Naive thymus-derived CD4-positive, alpha-beta T cell (primary cell): ENCODE measurements around the gene HACD4. TPM values are rescaled to one million over a fixed set of nuclear protein-coding genes. Genes with fewer than 3 reads are reported as not detected.

Source experiments
- ATAC-seq: fragments of 150-1000 bp; cut with Tn5 transposase; 2 replicates; pipeline ENCODE4 v1.10.0; 2021; ENCODE audit warnings: mild to moderate bottlenecking, moderate library complexity
- CTCF ChIA-PET: fragments of 350-600 bp; sonication (Branson Sonifier 250); formaldehyde crosslinking; loops from one replicate; lab custom pipeline; 2021; ENCODE audit warnings: antibody characterized with exemption; lab: Charles Lee
- POLR2A ChIA-PET: fragments of 350-600 bp; sonication (Branson Sonifier 250); formaldehyde crosslinking; loops from one replicate; lab custom pipeline; 2021; ENCODE audit warnings: antibody characterized with exemption, inconsistent platforms; lab: Charles Lee
- DNase-seq, 9 donors: peaks; one replicate each; pipeline versions ENCODE4 v3.0.0 to v3.0.0-alpha.2; 2020 to 2022; ENCODE audit warnings: mixed read lengths in 1 of 9
- H3K27ac ChIP-seq: one replicate; pipeline ENCODE4 v1.7.0; 2013; ENCODE audit warnings: mild to moderate bottlenecking, low read depth, low read length, moderate library complexity
- H3K27me3 ChIP-seq, 2 donors: one replicate each; pipeline ENCODE4 v1.7.0; 2013; ENCODE audit warnings: low read length in 2 of 2, mild to moderate bottlenecking in 2 of 2, moderate library complexity in 2 of 2; ENCODE audit not compliant: control insufficient read depth in 2 of 2, insufficient read depth in 2 of 2
- H3K36me3 ChIP-seq, 3 experiments: 1 replicate in 2 of 3; 2 replicates in 1 of 3; pipeline ENCODE4 v1.7.0; 2013; ENCODE audit warnings: low read length in 3 of 3, mild to moderate bottlenecking in 3 of 3, moderate library complexity in 1 of 3; ENCODE audit not compliant: insufficient read depth in 3 of 3, control insufficient read depth in 2 of 3
- H3K4me1 ChIP-seq, 2 donors: one replicate each; pipeline ENCODE4 v1.7.0; 2013; ENCODE audit warnings: low read length in 2 of 2, mild to moderate bottlenecking in 2 of 2, moderate library complexity in 1 of 2; ENCODE audit not compliant: control insufficient read depth in 2 of 2, insufficient read depth in 2 of 2
- H3K4me3 ChIP-seq: 2 replicates; pipeline ENCODE4 v1.7.0; 2013; ENCODE audit warnings: mild to moderate bottlenecking, low read length
- H3K9me3 ChIP-seq, 3 experiments: 1 replicate in 2 of 3; 2 replicates in 1 of 3; pipeline ENCODE4 v1.7.0; 2013; ENCODE audit warnings: low read length in 3 of 3; ENCODE audit not compliant: control insufficient read depth in 2 of 3
- H3K27ac Mint-ChIP-seq, 9 donors: one replicate each; pipeline ENCODE4 v1.8.0; 2020 to 2022; ENCODE audit warnings: mixed read lengths in 9 of 9, mild to moderate bottlenecking in 8 of 9, moderate library complexity in 5 of 9, inconsistent platforms in 2 of 9
- H3K27me3 Mint-ChIP-seq, 5 donors: one replicate each; pipeline ENCODE4 v1.8.0; 2021 to 2022; ENCODE audit warnings: mixed read lengths in 5 of 5, mild to moderate bottlenecking in 1 of 5
- H3K36me3 Mint-ChIP-seq, 5 donors: one replicate each; pipeline ENCODE4 v1.8.0; 2020 to 2022; ENCODE audit warnings: mixed read lengths in 5 of 5, mild to moderate bottlenecking in 3 of 5, inconsistent platforms in 1 of 5
- H3K4me1 Mint-ChIP-seq, 7 donors: one replicate each; pipeline ENCODE4 v1.8.0; 2020 to 2022; ENCODE audit warnings: mixed read lengths in 7 of 7, mild to moderate bottlenecking in 3 of 7, inconsistent platforms in 1 of 7
- H3K4me3 Mint-ChIP-seq, 10 donors: one replicate each; pipeline ENCODE4 v1.8.0; 2020 to 2022; ENCODE audit warnings: mild to moderate bottlenecking in 10 of 10, mixed read lengths in 10 of 10, moderate library complexity in 6 of 10, inconsistent platforms in 2 of 10
- H3K9me3 Mint-ChIP-seq, 11 donors: one replicate each; pipeline ENCODE4 v1.8.0; 2020 to 2022; ENCODE audit warnings: mixed read lengths in 11 of 11, mild to moderate bottlenecking in 4 of 11, inconsistent platforms in 1 of 11, moderate library complexity in 1 of 11
- intact Hi-C, 2 donors: fragments of 100-400 bp; cut with micrococcal nuclease; formaldehyde crosslinking; loops; one replicate each; pipeline ENCODE4 v1.15.1; 2023
- polyA plus RNA-seq, 2 donors: library from polyadenylated mRNA; unstranded; fragments of 300-500 nt; fragmentation: Illumina TruSeq; gene quantifications; one replicate each; pipeline ENCODE4 v1.2.3, GENCODE V29; 2021
- total RNA-seq, 6 experiments: library from RNA in 5 of 6; stranded (reverse) in 5 of 6; gene quantifications; 1 replicate in 5 of 6; 2 replicates in 1 of 6; pipeline ENCODE4 v1.2.3 and lab custom pipeline; 2021 to 2026

HACD4 gene
- total and polyA plus RNA-seq, 7 experiments from 2014 or later: 7.6 to 15.2 (median 13.4) TPM

DNA sequence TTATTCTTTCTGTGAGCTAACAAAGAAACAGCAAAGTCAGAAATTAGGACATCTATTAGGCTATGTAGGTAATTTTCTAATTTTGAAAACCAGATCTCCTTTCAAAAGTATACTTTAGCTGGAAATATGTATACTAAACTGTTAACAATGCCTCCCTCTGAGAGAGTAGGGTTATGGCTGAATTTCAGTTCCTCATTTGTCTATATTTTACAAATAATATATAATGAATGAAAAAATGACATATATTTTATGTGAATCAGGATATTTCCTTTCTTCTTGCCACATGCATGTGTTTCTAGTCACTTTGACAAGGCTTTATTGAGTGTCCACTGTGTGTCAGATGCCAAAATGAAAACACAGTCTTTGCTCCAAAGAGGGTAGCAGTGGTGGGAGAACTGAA, 15.4 kb downstream of the HACD4 start:
- H3K4me1 Mint-ChIP-seq: peaks cover 0 to 27% (median 10%) of the 10 kb centered on the region in 7 donors
- no peaks in the 10 kb centered on the region for H3K9me3 ChIP-seq
- DNase-seq: no peak
- H3K4me1 ChIP-seq: peaks cover 0 to 3% of the 10 kb centered on the region in 2 donors
- peaks cover 0 to 2% (median 0%) of the 10 kb centered on the region in 11 donors for H3K9me3 Mint-ChIP-seq
- no peak overlapping the region for H3K4me3 ChIP-seq
- CTCF ChIA-PET: no interaction called here
- intact Hi-C loops: loop anchor here in 1 of 2 donors (2.0 to 5.0 kb wide), 2 partner anchors 15 to 51 kb away; no protein-coding TSS in a partner anchor
- H3K27me3 Mint-ChIP-seq: no peaks in the 10 kb centered on the region
- H3K36me3 Mint-ChIP-seq: peaks cover 12 to 81% (median 66%) of the 10 kb centered on the region in 5 donors
- no peak overlapping the region for H3K27ac ChIP-seq
- H3K27ac Mint-ChIP-seq: peak overlapping the region in 3 of 9 donors; percentile 3 to 32 (median 17)
- H3K27me3 ChIP-seq: no peaks in the 10 kb centered on the region
- POLR2A ChIA-PET: no interaction called here
- peaks cover 11 to 57% (median 16%) of the 10 kb centered on the region in 3 experiments for H3K36me3 ChIP-seq
- ATAC-seq: no peak
- no peak overlapping the region for H3K4me3 Mint-ChIP-seq

DNA sequence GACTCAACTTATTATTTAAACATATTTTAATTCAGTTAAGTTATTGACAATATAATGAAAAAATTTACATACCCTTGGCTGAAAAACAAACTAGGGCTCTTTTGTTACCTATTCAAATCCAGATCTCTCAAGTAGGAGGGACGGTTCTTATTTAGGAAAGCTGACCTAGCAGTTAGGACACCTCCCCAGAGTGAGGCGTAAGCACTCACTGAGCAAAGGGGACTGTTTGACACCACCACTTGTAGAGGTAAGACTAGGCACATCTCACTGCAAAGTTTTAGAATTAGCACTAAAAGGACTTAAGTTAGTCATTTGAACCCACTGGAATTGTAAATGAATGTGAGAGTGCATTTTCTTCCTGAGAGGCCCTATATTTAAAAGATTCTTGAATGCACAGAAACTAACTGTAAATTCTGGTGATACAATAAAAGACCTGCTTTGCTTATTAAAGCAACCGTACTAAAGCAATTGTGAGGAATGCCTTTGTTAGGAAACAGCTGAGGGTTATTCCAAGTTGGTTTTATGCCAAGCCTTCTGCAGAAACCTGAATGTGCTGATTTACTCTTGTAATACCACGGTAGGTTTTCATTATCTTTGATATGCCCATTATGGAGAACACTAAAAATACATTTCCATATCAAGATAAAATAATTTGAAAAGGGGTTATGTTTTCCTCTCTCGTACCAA, 16.2 kb downstream of the HACD4 start:
- CTCF ChIA-PET: no interaction called here
- Mint-ChIP-seq H3K27me3 (no peaks in the 10 kb centered on the region), H3K4me1 (peaks cover 0 to 21% (median 5%) of the 10 kb centered on the region in 7 donors)

DNA sequence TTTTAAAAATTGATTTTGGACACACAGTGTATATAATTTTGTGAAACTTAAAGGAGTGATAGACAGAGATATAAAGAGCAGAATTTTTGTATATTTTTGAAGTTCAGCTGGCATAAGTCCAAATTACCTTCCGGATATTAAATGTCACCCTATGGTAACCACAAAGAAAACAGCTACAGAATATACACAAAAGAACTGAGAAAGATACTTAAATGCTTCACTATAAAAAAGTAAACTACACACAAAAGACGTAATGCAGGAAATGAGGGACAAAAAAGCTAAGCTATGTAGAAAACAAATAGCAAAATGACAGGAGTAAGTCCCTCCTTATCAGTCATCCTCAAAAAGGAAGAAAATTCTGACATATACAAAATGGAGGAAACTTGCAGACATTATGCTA, 29.4 kb downstream of the HACD4 start:
- no peaks in the 10 kb centered on the region for H3K27me3 Mint-ChIP-seq
- ChIA-PET POLR2A (interaction anchor here (0.7 to 2.0 kb wide), 3 partner anchors 10 to 45 kb away, joined by 3 to 9 read pairs (median 3); partner anchors contain the start of gene HACD4), CTCF (no interaction called here)
- DNase-seq (peak in 6 of 9 donors; percentile 5 to 53 (median 24)), ATAC-seq (peak; percentile 41)
- peak overlapping the region; percentile 13 to 94 (median 82) for H3K27ac Mint-ChIP-seq
- H3K4me1 ChIP-seq: peaks cover 22 to 23% of the 10 kb centered on the region in 2 donors
- H3K27me3 ChIP-seq: no peaks in the 10 kb centered on the region
- peaks cover 3 to 31% (median 11%) of the 10 kb centered on the region in 3 experiments for H3K36me3 ChIP-seq
- peaks cover 0 to 6% (median 0%) of the 10 kb centered on the region in 3 experiments for H3K9me3 ChIP-seq
- peak overlapping the region; percentile 11 for H3K4me3 ChIP-seq
- H3K9me3 Mint-ChIP-seq: peaks cover 5 to 29% (median 14%) of the 10 kb centered on the region in 11 donors
- peaks cover 26 to 70% (median 67%) of the 10 kb centered on the region in 5 donors for H3K36me3 Mint-ChIP-seq
- peak overlapping the region in 8 of 10 donors; percentile 9 to 60 (median 32) for H3K4me3 Mint-ChIP-seq
- intact Hi-C loops: loop anchor here in 1 of 2 donors (1.0 to 5.0 kb wide), 2 partner anchors 29 to 35 kb away; partner anchors contain the start of gene HACD4
- H3K27ac ChIP-seq: peak overlapping the region; percentile 50
- peaks cover 11 to 40% (median 29%) of the 10 kb centered on the region in 7 donors for H3K4me1 Mint-ChIP-seq

More for the DNA sequence above, 16.2 kb downstream of the HACD4 start:
- Histone ChIP-seq H3K27ac (no peak overlapping the region), H3K27me3 (no peaks in the 10 kb centered on the region), H3K4me3 (no peak overlapping the region), H3K9me3 (no peaks in the 10 kb centered on the region), H3K36me3 (peaks cover 15 to 64% (median 18%) of the 10 kb centered on the region in 3 experiments), H3K4me1 (peaks cover 0 to 3% of the 10 kb centered on the region in 2 donors)
- Mint-ChIP-seq H3K36me3 (peaks cover 16 to 81% (median 68%) of the 10 kb centered on the region in 5 donors), H3K9me3 (peaks cover 0 to 2% (median 0%) of the 10 kb centered on the region in 11 donors), H3K4me3 (no peak overlapping the region), H3K27ac (no peak overlapping the region)
- intact Hi-C loops: loop anchor here in 1 of 2 donors (2.0 to 5.0 kb wide), 2 partner anchors 14 to 52 kb away; no protein-coding TSS in a partner anchor
- ATAC-seq (no peak), DNase-seq (no peak)
- POLR2A ChIA-PET: no interaction called here

DNA sequence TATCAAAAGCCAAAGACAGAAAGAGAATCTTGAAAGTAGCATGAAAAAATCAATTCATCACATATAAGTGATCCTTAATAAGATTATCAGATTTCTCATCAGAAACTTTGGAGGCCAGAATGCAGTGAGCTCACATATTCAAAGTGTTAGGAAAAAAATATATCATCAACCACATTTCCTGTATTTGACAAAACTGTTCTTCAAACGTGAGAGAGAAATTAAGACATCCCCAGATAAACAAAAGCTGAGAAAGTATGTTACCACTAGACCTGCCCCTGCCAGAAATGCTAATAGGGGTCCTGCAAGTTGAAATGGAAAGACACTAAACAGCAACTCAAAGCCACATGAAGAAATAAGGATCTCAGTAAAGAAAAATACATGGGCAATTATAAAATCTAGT, 29.9 kb downstream of the HACD4 start:
- Histone ChIP-seq H3K4me1 (peaks cover 26 to 28% of the 10 kb centered on the region in 2 donors), H3K27ac (peak overlapping the region; percentile 50), H3K36me3 (peaks cover 0 to 26% (median 7%) of the 10 kb centered on the region in 3 experiments), H3K9me3 (peaks cover 0 to 6% (median 0%) of the 10 kb centered on the region in 3 experiments), H3K4me3 (no peak overlapping the region), H3K27me3 (no peaks in the 10 kb centered on the region)
- peak overlapping the region in 7 of 10 donors; percentile 18 to 60 (median 37) for H3K4me3 Mint-ChIP-seq
- peaks cover 13 to 44% (median 34%) of the 10 kb centered on the region in 7 donors for H3K4me1 Mint-ChIP-seq
- intact Hi-C loops: loop anchor here in 1 of 2 donors (2.0 to 5.0 kb wide), 2 partner anchors 13 to 34 kb away; no protein-coding TSS in a partner anchor
- DNase-seq: peak in 5 of 9 donors; percentile 4 to 37 (median 14)
- H3K36me3 Mint-ChIP-seq: peaks cover 26 to 69% (median 62%) of the 10 kb centered on the region in 5 donors
- peak; percentile 50 for ATAC-seq
- peaks cover 5 to 29% (median 14%) of the 10 kb centered on the region in 11 donors for H3K9me3 Mint-ChIP-seq
- ChIA-PET POLR2A (interaction anchor here (0.6 to 2.0 kb wide), 3 partner anchors 12 to 45 kb away, joined by 3 to 9 read pairs (median 4); partner anchors contain the start of gene HACD4), CTCF (no interaction called here)
- no peaks in the 10 kb centered on the region for H3K27me3 Mint-ChIP-seq
- peak overlapping the region; percentile 4 to 94 (median 82) for H3K27ac Mint-ChIP-seq

GRCh38 chr9:20997503-20998076, 33.9 kb downstream of the HACD4 start:
- Mint-ChIP-seq H3K27me3 (no peaks in the 10 kb centered on the region), H3K27ac (peak overlapping the region in 8 of 9 donors; percentile 21 to 92 (median 72)), H3K4me3 (peak overlapping the region in 5 of 10 donors; percentile 21 to 52 (median 37)), H3K36me3 (peaks cover 14 to 69% (median 59%) of the 10 kb centered on the region in 5 donors), H3K9me3 (peaks cover 3 to 25% (median 11%) of the 10 kb centered on the region in 11 donors), H3K4me1 (peaks cover 13 to 61% (median 48%) of the 10 kb centered on the region in 7 donors)
- Histone ChIP-seq H3K9me3 (peaks cover 0 to 6% (median 0%) of the 10 kb centered on the region in 3 experiments), H3K36me3 (peaks cover 0 to 10% (median 0%) of the 10 kb centered on the region in 3 experiments), H3K4me1 (peaks cover 27 to 33% of the 10 kb centered on the region in 2 donors), H3K27me3 (no peaks in the 10 kb centered on the region), H3K4me3 (no peak overlapping the region), H3K27ac (no peak overlapping the region)
- intact Hi-C loops: loop anchor here in 1 of 2 donors (2.0 kb wide), 1 partner anchor 15 kb away; no protein-coding TSS in a partner anchor
- ChIA-PET POLR2A (interaction anchor here (0.6 to 1.3 kb wide), 3 partner anchors 12 to 108 kb away, joined by 3 to 4 read pairs (median 3); no protein-coding TSS in a partner anchor), CTCF (no interaction called here)
- DNase-seq: no peak
- ATAC-seq: no peak

DNA sequence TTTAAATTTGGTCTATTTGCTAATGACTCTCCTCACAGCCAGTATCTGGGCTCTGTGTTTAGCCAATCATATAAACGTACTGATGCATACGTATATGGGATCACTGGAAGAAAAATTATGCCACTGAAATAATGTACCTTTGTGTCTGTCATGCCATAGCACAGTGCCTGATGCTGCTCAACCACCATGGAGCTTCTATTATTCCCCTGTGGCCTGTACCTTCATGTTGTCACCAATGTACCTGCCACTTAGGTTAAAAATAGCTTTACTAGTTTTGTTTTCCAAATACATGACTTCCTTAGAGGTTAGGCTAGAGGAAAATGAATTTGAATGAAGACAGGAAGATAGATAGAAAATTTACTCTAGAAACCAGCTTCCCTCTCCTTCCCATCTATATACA, 34.6 kb downstream of the HACD4 start:
- Histone ChIP-seq H3K36me3 (peaks cover 0 to 10% (median 0%) of the 10 kb centered on the region in 3 experiments), H3K4me1 (peaks cover 20 to 25% of the 10 kb centered on the region in 2 donors), H3K4me3 (no peak overlapping the region), H3K27me3 (no peaks in the 10 kb centered on the region), H3K9me3 (peaks cover 0 to 6% (median 0%) of the 10 kb centered on the region in 3 experiments), H3K27ac (no peak overlapping the region)
- H3K27me3 Mint-ChIP-seq: no peaks in the 10 kb centered on the region
- H3K27ac Mint-ChIP-seq: peak overlapping the region in 7 of 9 donors; percentile 46 to 92 (median 76)
- peak overlapping the region in 6 of 10 donors; percentile 21 to 63 (median 39) for H3K4me3 Mint-ChIP-seq
- H3K4me1 Mint-ChIP-seq: peaks cover 8 to 53% (median 41%) of the 10 kb centered on the region in 7 donors
- POLR2A ChIA-PET: interaction anchor here (0.7 to 1.3 kb wide), 2 partner anchors 13 to 109 kb away, joined by 3 to 4 read pairs; no protein-coding TSS in a partner anchor
- intact Hi-C loops: loop anchor here in 1 of 2 donors (2.0 kb wide), 1 partner anchor 14 kb away; no protein-coding TSS in a partner anchor
- ATAC-seq: no peak
- peaks cover 10 to 69% (median 59%) of the 10 kb centered on the region in 5 donors for H3K36me3 Mint-ChIP-seq
- peak in 1 of 9 donors; percentile 16 for DNase-seq
- H3K9me3 Mint-ChIP-seq: peaks cover 0 to 17% (median 6%) of the 10 kb centered on the region in 11 donors
- CTCF ChIA-PET: no interaction called here
